ENCODE results near the gene CAPN15.

The CAPN15 gene

GRCh38 chr16:558298-559020 is 30.9 kb downstream of the CAPN15 start:
- no peak for TF ChIP-seq CTCF (IDR thresholded peaks at IDR 0.05; ENCODE audit: extremely low read depth, insufficient read depth, missing control alignments)
- in situ Hi-C loops (cut with MboI; ENCODE audit: low pct_unique_long_range_greater_than_20kb, low sequenced_read_pairs, unreplicated experiment): no loop called here
- DNase-seq (ENCODE audit: low spot score): peak; percentile 46

DNA sequence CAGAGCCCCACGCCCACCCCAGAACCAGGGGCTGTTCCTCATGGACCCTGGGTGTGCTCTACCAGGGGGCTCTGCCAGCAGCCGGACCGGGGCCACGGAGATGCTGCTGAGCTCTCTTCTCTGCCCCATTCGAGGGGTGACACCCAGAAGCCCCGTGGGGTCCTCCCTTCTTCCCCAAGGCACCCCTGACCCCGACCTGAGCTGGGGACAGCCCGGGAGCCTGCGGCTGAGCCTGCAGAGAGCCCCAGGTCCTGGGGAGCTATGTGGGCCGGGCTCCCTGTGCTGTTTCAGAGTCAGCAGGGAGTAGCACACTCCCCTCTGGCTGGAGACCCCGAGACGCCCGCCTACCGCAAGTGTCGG is 31.5 kb downstream of the CAPN15 start:
- in situ Hi-C loops (cut with MboI; ENCODE audit: low pct_unique_long_range_greater_than_20kb, low sequenced_read_pairs, unreplicated experiment): no loop called here
- DNase-seq (ENCODE audit: low spot score): no peak
- no peak for TF ChIP-seq CTCF (IDR thresholded peaks at IDR 0.05; ENCODE audit: extremely low read depth, insufficient read depth, missing control alignments)

DNA sequence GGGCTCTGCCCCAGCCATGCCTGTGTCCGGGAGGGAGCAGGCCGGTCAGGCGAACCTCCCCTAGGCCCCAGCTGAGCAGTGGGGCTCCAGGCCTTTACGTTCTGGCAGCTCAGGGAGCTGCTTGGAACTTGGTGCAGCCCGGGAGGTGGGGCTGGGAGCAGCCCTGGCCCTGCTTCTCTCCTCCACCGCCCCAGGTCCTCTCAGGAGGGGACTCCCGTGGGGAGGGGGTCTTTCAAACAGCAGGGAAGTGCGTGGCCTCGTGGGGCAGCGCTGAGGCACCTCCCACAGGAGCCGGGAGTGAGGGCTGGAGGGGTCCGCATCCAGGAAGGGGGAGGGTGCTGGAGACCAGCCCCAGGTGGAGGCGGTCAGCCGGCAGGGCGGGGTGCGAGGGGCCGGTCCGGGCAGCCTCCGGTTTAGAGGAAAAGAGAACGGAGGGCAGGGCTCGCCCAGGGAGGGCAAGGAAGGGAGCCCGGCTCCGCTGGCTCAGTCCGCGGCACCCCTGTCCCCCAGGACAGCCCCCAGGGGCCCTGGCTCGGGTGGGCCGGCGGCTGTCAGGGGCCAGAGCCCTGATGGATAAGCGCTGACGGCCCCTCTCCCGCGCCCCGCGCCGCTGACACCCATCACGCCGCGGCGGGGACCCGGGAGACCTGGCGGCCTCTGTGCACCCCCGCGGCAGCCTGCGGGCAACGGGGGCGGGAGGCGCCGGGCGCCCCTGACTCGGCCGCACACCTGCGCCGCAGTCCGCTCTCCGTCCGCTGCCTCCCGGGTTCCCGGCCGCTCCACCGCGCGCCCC is 32.1 kb downstream of the CAPN15 start:
- DNase-seq (ENCODE audit: low spot score): no peak
- TF ChIP-seq CTCF (IDR thresholded peaks at IDR 0.05; ENCODE audit: extremely low read depth, insufficient read depth, missing control alignments): no peak
- in situ Hi-C loops (cut with MboI; ENCODE audit: low pct_unique_long_range_greater_than_20kb, low sequenced_read_pairs, unreplicated experiment): no loop called here

GRCh38 chr16:560204-560700 is 32.7 kb downstream of the CAPN15 start, which contains the start of gene PRR35:
TSS of gene PRR35 (plus strand) at chr16:560394. CDS start at chr16:563295, 2,901 bp downstream.
- TF ChIP-seq CTCF (IDR thresholded peaks at IDR 0.05; ENCODE audit: extremely low read depth, insufficient read depth, missing control alignments): no peak
- DNase-seq (ENCODE audit: low spot score): no peak
- in situ Hi-C loops (cut with MboI; ENCODE audit: low pct_unique_long_range_greater_than_20kb, low sequenced_read_pairs, unreplicated experiment): no loop called here

GRCh38 chr16:560701-561412 is 33.3 kb downstream of the CAPN15 start:
- in situ Hi-C loops (cut with MboI; ENCODE audit: low pct_unique_long_range_greater_than_20kb, low sequenced_read_pairs, unreplicated experiment): no loop called here
- DNase-seq (ENCODE audit: low spot score): no peak
- no peak for TF ChIP-seq CTCF (IDR thresholded peaks at IDR 0.05; ENCODE audit: extremely low read depth, insufficient read depth, missing control alignments)

DNA sequence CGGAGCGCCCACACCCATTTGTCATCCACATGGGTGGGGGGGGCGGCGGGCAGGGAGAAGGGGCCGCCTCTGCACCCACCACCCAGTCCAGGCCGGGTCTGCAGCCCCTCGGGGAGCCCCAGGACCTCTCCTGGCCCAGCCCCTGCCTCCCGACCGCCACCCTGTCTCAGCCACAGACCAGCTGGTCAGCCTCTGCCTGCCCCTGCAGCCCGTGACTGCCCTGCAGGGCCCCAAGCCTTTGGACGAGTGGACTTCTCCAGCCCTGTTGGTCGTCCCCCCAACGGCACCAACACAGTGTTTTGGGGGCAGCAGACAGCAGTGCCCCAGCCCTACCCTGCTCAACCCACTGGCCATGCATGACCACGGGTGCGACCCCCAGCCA is 33.9 kb downstream of the CAPN15 start:
- no peak for DNase-seq (ENCODE audit: low spot score)
- in situ Hi-C loops (cut with MboI; ENCODE audit: low pct_unique_long_range_greater_than_20kb, low sequenced_read_pairs, unreplicated experiment): no loop called here
- TF ChIP-seq CTCF (IDR thresholded peaks at IDR 0.05; ENCODE audit: extremely low read depth, insufficient read depth, missing control alignments): no peak

Measured in GM13977 (cell line).